DMS153 treated with DMSO at 0.1 percent for 48 hours (cell line): Measurements from ENCODE around the gene PER2.

ENCODE experiments used
- DNase-seq: peaks from one replicate; lab custom pipeline; 2025; ENCODE audit not compliant: unreplicated experiment; lab: John Stamatoyannopoulos, UW

The PER2 gene

DNA sequence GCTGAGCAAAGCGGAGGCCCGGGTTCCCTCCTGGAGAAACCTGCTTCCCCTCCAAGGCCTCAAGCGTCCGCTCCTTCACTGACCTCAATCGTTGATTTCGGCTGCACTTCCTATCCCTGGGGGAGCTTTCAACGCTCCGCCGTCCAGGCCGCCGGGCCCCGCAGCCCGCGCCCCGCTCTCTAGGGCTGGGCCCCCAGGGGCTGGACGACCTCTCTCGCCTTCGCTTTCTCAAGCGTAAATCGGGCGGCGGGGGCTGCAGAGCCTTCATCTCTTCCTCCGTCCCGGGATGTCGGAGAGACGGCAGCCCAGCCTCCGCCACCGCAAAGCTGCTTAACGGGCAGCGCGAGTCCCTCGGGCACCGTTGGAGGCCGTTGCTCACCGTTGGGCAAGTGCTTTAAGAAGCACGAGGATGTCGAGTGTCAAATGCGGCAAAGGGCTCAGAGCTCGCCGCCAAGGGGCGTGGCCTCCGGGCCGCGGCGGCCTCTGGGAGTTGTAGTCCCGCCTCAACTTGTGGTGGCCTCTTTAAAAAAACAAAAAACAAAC lies 57.1 kb downstream of the PER2 start:
- DNase-seq: no peak

DNA sequence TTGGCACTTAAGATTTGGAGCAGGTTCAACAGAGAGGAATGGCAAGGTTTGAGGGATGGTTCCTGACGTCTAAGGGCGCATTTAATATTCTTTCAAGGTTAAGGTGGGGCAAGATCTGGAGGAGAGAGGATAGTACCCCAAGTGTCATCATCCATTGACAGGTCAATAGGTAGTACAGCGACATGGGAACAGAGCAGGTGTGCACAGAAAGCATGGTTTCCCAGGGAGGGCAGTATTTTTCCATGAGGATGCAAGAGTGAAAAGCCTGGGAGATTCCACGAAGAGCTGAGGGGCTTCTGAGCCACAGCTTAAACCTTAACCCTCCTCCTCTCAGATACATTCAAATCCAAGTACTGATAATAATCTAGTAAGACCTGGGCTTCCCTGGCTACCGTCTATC lies 57.7 kb downstream of the PER2 start:
- DNase-seq: no peak

GRCh38 chr2:238228700-238229099 lies 59.7 kb downstream of the PER2 start:
- DNase-seq: no peak

- no peak for DNase-seq
These were observed 60.8 kb downstream of the PER2 start for GRCh38 chr2:238227587-238228032.

GRCh38 chr2:238226698-238227586 lies 61.5 kb downstream of the PER2 start:
- no peak for DNase-seq

GRCh38 chr2:238225911-238226697 lies 62.3 kb downstream of the PER2 start:
- DNase-seq: no peak

DNA sequence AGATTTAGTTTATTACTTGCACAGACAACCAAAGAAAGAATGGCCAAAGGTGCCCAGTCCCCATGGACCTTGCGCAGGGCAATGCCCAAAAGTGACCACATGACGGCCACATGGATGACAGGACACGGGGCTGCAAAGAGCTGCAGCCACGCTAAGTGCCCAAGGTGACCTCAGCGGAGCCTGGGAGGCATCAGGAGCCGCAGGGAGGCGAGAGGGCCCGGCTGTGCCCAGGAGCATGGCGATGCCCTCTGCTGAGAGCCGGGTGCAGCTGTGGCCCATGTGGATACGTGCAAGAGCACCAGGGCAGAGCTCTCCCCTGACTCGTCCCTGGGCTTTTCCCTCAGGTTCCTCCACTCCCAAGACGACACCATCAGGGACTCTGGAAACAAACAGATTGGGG lies 63.3 kb downstream of the PER2 start:
- no peak for DNase-seq

GRCh38 chr2:238224356-238225035 lies 63.9 kb downstream of the PER2 start:
- DNase-seq: no peak

DNA sequence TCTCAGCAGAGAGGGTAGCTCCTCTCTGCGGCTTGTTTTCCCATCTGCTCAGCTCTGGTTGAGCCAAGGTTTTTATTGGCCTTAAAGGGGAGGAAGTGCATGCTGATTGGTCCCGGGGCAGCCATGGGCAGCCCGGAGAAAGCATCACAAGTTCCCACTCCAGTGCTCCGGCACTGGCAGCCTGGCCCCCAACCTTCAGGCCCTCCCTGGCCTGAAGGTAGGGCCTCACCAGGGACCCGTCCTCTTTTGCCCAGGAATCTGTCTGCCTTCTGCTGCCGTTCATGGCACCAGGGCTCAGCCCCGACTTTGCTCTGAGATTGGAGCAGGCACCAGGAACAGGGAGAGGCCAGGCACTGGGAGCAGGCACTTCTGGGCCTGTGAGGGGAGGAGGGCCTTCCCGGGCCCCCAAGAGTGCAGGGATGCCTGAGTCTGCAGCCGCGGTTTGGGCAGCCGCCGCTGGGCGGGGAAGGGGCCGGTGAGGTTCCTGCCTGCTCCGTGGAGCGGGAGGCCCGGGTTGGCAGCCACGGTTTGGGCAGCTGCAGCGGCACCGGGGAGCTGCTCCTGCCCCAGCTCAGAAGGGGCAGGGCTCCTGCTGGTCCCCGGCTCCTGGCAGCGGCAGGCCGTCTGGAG lies 67.4 kb downstream of the PER2 start:
- no peak for DNase-seq

DNA sequence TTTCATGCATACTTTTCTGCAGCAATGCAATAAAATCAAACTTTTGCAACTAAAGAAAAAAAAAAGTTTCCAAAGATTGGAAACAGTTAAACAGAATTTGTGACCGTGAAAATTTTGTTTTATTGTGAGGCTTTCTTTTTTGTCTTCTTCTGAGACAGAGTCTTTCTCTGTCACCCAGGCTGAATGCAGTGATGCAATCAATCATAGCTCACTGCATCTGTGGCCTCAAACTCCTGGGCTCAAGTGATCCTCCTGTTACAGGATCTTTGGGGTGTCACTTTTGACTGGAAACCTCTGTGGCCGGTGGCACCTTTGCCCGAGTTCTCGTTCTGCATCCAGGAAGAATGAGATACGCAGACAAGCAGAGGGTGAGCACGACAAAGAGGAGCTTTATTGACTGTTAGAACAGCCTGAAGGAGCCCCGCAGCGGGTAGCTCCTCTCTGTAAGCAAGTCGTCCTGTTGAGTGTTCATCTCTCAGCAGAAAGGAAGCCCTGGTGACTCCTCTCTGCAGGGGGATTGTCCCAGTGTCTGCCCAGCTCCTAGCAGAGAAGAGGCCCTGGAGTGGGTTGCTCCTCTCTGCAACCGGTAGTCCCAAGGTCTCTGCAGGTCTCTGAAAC lies 68.0 kb downstream of the PER2 start:
- DNase-seq: no peak

- no peak for DNase-seq
These were observed 71.7 kb downstream of the PER2 start for GRCh38 chr2:238216651-238217184.

DNA sequence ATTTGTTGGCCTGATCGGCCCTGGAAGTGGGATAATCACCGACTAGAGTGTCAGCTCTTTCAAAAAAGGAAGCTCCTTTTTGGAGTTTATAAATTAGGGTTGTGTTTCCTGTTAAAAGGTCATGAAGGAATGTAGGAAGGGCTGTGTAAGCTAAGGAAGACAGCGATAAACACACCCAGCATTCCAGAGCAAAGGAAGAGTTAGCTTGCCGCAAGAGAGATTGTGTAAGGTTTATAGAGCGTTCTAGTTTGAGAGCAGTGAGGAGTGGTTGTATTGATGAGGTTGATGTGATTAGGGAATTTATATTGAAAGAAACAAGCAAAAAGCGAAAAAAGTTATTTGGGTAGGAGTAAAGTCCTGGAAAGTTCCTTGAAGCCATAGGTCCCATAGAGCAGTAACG lies 81.4 kb downstream of the PER2 start:
- DNase-seq: no peak

DNA sequence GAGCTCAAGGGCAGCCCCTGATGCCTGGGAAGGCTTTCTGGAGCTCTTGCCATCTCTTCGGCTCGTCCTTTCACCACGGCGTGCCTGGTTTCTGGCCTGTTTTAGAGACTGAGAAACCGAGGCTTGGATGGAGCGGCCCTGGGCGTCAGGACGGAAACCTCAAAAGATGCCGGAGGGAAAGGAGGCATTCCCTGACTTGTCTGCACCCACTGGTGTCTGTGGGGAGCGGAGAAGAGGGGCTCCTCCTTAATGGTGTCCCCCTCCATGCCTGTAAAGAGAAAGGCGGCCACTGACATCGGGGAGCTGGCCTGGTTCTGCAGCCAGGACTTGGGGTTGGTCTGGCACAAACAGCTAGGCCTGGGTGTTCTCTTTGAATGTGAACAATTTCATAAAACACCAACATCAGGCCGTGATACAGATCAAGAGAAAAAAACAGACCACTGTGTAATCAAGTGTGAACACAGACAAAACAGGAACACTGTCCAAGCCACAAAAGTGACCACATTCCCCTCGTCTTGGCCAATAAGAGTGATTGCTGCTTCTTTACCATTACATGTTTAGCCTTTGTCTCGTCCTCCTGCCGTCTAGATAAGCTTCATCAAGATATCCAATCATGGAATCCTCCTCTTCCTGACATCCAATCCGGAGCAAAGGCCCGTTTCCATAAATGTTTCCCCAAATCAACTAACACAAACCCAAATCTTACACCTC lies 84.3 kb downstream of the PER2 start:
- no peak for DNase-seq

GRCh38 chr2:238203094-238203972 lies 85.1 kb downstream of the PER2 start, which contains the start of gene ILKAP:
TSS of gene ILKAP (minus strand) at chr2:238203695. CDS start at chr2:238203553, 142 bp downstream.
- peak; percentile 78 for DNase-seq

- no peak for DNase-seq
These were observed 85.9 kb downstream of the PER2 start for GRCh38 chr2:238202326-238203093.
